Natural killer cell (primary cell): ENCODE results near the gene GPR15LG. TPM values are rescaled to one million over a fixed set of nuclear protein-coding genes. Genes with fewer than 3 reads are reported as not detected.

Experiments used
- ATAC-seq, 3 donors: fragments of 150-1000 bp in 2 of 3; fragments of 200-7000 bp in 1 of 3; cut with Tn5 transposase; 1 replicate in 1 of 3; 2 replicates in 2 of 3; pipeline ENCODE4 v1.10.0; 2021; ENCODE audit warnings: mild to moderate bottlenecking in 2 of 3, moderate library complexity in 2 of 3
- DNase-seq, 2 donors: peaks; one replicate each; pipeline versions ENCODE4 v3.0.0 to v3.0.0-alpha.2; 2013 to 2021; ENCODE audit warnings: mixed read lengths in 1 of 2
- H3K27ac ChIP-seq: one replicate; pipeline ENCODE4 v1.5.1; 2013; ENCODE audit warnings: mild to moderate bottlenecking, low read length
- H3K27me3 ChIP-seq: one replicate; pipeline ENCODE4 v1.6.1; 2013; ENCODE audit warnings: low read length; ENCODE audit not compliant: control insufficient read depth, insufficient read depth
- H3K36me3 ChIP-seq: one replicate; pipeline ENCODE4 v1.6.1; 2013; ENCODE audit warnings: low read length; ENCODE audit not compliant: control insufficient read depth, insufficient read depth
- H3K4me1 ChIP-seq: one replicate; pipeline ENCODE4 v1.6.1; 2013; ENCODE audit warnings: low read length; ENCODE audit not compliant: control insufficient read depth, insufficient read depth
- H3K4me3 ChIP-seq: one replicate; pipeline ENCODE4 v1.5.1; 2013; ENCODE audit warnings: low read length
- H3K9me3 ChIP-seq: one replicate; pipeline ENCODE4 v1.6.1; 2013; ENCODE audit warnings: low read length; ENCODE audit not compliant: control insufficient read depth, insufficient read depth
- H3K27ac Mint-ChIP-seq, 2 donors: one replicate each; pipeline ENCODE4 v1.8.0; 2022; ENCODE audit warnings: mild to moderate bottlenecking in 2 of 2, mixed read lengths in 2 of 2, moderate library complexity in 1 of 2
- H3K27me3 Mint-ChIP-seq, 2 donors: one replicate each; pipeline ENCODE4 v1.8.0; 2022; ENCODE audit warnings: low read depth in 2 of 2, mixed read lengths in 2 of 2
- H3K36me3 Mint-ChIP-seq: one replicate; pipeline ENCODE4 v1.8.0; 2022; ENCODE audit warnings: mixed read lengths
- H3K4me1 Mint-ChIP-seq, 2 donors: one replicate each; pipeline ENCODE4 v1.8.0; 2022; ENCODE audit warnings: mixed read lengths in 2 of 2
- H3K4me3 Mint-ChIP-seq: one replicate; pipeline ENCODE4 v1.8.0; 2022; ENCODE audit warnings: mild to moderate bottlenecking, moderate library complexity, mixed read lengths
- H3K9me3 Mint-ChIP-seq, 2 donors: one replicate each; pipeline ENCODE4 v1.8.0; 2022; ENCODE audit warnings: mixed read lengths in 2 of 2
- CTCF ChIP-seq: fragments of 200-600 bp; IDR thresholded peaks from one replicate; pipeline ENCODE4 v1.8.0; 2022; ENCODE audit warnings: antibody characterized with exemption
- WGBS: methylation state at CpG from one replicate; pipeline ENCODE4 v1.1.7; 2013; ENCODE audit warnings: missing lambda C conversion rate; ENCODE audit not compliant: insufficient coverage; 5-methylcytosine and 5-hydroxymethylcytosine counted together
- intact Hi-C: fragments of 100-400 bp; cut with micrococcal nuclease; formaldehyde crosslinking; loops from one replicate; pipeline ENCODE4 v1.14.2; 2022
- total RNA-seq, 4 donors: library from RNA; stranded (reverse); fragments of 120-200 nt in 1 of 4; gene quantifications; one replicate each; pipeline versions ENCODE4 v1.2.3 to v1.2.4, GENCODE V29; 2013 to 2022

Gene GPR15LG
- total RNA-seq, 3 donors from 2014 or later (not counting 1 experiment from before 2014, with no cell fraction given): not detected

GRCh38 chr10:84208023-84208422, 34.4 kb downstream of the GPR15LG start:
- no peaks in the 10 kb centered on the region for H3K4me1 ChIP-seq
- TF ChIP-seq CTCF: no peak
- no peaks in the 10 kb centered on the region for H3K27me3 Mint-ChIP-seq
- H3K27me3 ChIP-seq: no peaks in the 10 kb centered on the region
- intact Hi-C loops: no loop called here
- no peaks in the 10 kb centered on the region for H3K9me3 ChIP-seq
- no peak for DNase-seq
- no peak overlapping the region for H3K27ac Mint-ChIP-seq
- H3K9me3 Mint-ChIP-seq: no peaks in the 10 kb centered on the region
- no peaks in the 10 kb centered on the region for H3K36me3 Mint-ChIP-seq
- no peak overlapping the region for H3K4me3 Mint-ChIP-seq
- WGBS: 90% methylated on average over 10 of the region's 10 CpGs
- no peak overlapping the region for H3K4me3 ChIP-seq
- no peak overlapping the region for H3K27ac ChIP-seq
- no peaks in the 10 kb centered on the region for H3K36me3 ChIP-seq
- H3K4me1 Mint-ChIP-seq: peaks cover 0 to 12% of the 10 kb centered on the region in 2 donors
- ATAC-seq: no peak

GRCh38 chr10:84211566-84211965, 38.0 kb downstream of the GPR15LG start:
- DNase-seq: no peak

GRCh38 chr10:84212014-84212413, 38.4 kb downstream of the GPR15LG start:
- Mint-ChIP-seq H3K4me3 (no peak overlapping the region), H3K36me3 (no peaks in the 10 kb centered on the region), H3K27ac (no peak overlapping the region), H3K27me3 (no peaks in the 10 kb centered on the region), H3K4me1 (peaks cover 0 to 7% of the 10 kb centered on the region in 2 donors), H3K9me3 (no peaks in the 10 kb centered on the region)
- no peak for DNase-seq
- H3K4me3 ChIP-seq: no peak overlapping the region
- ATAC-seq: no peak
- no peaks in the 10 kb centered on the region for H3K27me3 ChIP-seq
- no peak for TF ChIP-seq CTCF
- intact Hi-C loops: no loop called here
- no peaks in the 10 kb centered on the region for H3K9me3 ChIP-seq
- H3K36me3 ChIP-seq: no peaks in the 10 kb centered on the region
- no peaks in the 10 kb centered on the region for H3K4me1 ChIP-seq
- H3K27ac ChIP-seq: no peak overlapping the region
- 78% methylated on average over 5 of the region's 5 CpGs for WGBS

More at GRCh38 chr10:84211566-84211965, 38.0 kb downstream of the GPR15LG start:
- Histone ChIP-seq H3K27ac (no peak overlapping the region), H3K27me3 (no peaks in the 10 kb centered on the region), H3K4me1 (no peaks in the 10 kb centered on the region), H3K9me3 (no peaks in the 10 kb centered on the region), H3K36me3 (no peaks in the 10 kb centered on the region), H3K4me3 (no peak overlapping the region)
- Mint-ChIP-seq H3K4me3 (no peak overlapping the region), H3K27me3 (no peaks in the 10 kb centered on the region), H3K4me1 (peaks cover 0 to 7% of the 10 kb centered on the region in 2 donors), H3K36me3 (no peaks in the 10 kb centered on the region), H3K9me3 (no peaks in the 10 kb centered on the region), H3K27ac (no peak overlapping the region)
- intact Hi-C loops: no loop called here
- no peak for TF ChIP-seq CTCF
- 86% methylated on average over 2 of the region's 2 CpGs for WGBS
- no peak for ATAC-seq

GRCh38 chr10:84213076-84213475, 39.5 kb downstream of the GPR15LG start:
- Mint-ChIP-seq H3K4me1 (peaks cover 0 to 7% of the 10 kb centered on the region in 2 donors), H3K27ac (no peak overlapping the region), H3K9me3 (no peaks in the 10 kb centered on the region), H3K36me3 (no peaks in the 10 kb centered on the region), H3K27me3 (no peaks in the 10 kb centered on the region), H3K4me3 (no peak overlapping the region)
- Histone ChIP-seq H3K27me3 (no peaks in the 10 kb centered on the region), H3K4me3 (no peak overlapping the region), H3K9me3 (no peaks in the 10 kb centered on the region), H3K27ac (no peak overlapping the region), H3K36me3 (no peaks in the 10 kb centered on the region), H3K4me1 (no peaks in the 10 kb centered on the region)
- intact Hi-C loops: no loop called here
- no peak for ATAC-seq
- DNase-seq: no peak
- WGBS: 92% methylated on average over 10 of the region's 11 CpGs
- TF ChIP-seq CTCF: no peak
